ENCODE data around the gene FAM227B. TPM values are rescaled to one million over a fixed set of nuclear protein-coding genes. Genes with fewer than 3 reads are reported as not detected.

Gene FAM227B
- polyA plus RNA-seq, 1 donor (not counting 4 experiments of a cell fraction or from before 2014, with no cell fraction given) = 7.2 TPM

DNA sequence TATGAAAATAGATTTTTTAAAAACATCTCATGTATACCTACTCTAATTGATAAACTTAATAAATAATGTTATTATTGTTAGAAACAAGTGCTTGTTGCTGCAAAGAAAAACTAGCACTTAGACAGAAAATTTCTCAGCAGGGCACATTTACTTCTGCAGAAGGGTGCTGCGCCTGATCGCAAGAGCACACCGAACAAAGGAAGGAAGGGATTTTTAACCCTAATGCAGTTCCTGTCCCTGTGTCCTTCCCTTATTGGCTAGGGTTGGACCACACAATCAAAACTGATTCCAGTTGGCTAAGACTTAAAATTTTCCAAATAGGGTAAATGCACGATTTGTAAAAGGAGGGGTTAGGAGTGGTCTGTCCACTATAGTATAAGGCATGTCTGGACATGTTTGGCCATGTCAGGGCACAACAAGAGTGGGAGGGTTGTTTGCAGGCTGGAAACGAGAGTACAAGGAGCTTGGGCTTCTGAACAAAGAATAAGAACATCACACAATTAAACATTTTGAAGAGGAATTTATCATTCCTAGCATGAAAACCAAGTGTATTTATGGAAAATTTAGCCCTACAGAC, 4.9 kb upstream of the FAM227B start:
- H3K36me3 ChIP-seq (ENCODE audit: control insufficient read depth in 2 of 2, extremely low read depth in 1 of 2, insufficient read depth in 2 of 2, low read length in 2 of 2) = peaks cover 4 to 8% of the 10 kb centered on the region in 2 experiments

DNA sequence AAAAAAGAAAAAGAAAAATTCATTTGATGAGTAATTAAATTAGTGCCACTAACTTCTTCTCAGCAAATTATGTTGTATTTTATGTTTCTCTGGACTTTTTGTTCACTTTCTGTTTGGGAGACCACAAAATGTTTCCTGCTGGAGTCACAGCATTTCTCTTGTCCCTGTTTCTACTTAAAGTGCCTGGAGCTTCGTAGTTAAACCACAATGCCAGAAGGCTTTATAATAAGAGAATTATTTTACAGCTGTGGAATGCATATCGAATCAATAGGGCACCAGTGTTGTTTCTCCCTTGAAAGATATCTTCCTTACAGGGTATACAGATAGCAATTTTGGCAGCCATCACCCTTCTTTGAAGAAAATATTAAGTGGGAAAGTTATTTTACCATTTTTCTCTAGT, 3.4 kb upstream of the FAM227B start:
- H3K27me3 ChIP-seq (ENCODE audit: control insufficient read depth, extremely low read depth, insufficient read depth, low read length) = no peaks in the 10 kb centered on the region
- no peaks in the 10 kb centered on the region for H3K9me1 ChIP-seq (ENCODE audit: control insufficient read depth, extremely low read depth, insufficient read depth, low read length)
- no peak for TF ChIP-seq EZH2 (IDR thresholded peaks at IDR 0.05; ENCODE audit: low read length)
- TF ChIP-seq, protein P1, sequence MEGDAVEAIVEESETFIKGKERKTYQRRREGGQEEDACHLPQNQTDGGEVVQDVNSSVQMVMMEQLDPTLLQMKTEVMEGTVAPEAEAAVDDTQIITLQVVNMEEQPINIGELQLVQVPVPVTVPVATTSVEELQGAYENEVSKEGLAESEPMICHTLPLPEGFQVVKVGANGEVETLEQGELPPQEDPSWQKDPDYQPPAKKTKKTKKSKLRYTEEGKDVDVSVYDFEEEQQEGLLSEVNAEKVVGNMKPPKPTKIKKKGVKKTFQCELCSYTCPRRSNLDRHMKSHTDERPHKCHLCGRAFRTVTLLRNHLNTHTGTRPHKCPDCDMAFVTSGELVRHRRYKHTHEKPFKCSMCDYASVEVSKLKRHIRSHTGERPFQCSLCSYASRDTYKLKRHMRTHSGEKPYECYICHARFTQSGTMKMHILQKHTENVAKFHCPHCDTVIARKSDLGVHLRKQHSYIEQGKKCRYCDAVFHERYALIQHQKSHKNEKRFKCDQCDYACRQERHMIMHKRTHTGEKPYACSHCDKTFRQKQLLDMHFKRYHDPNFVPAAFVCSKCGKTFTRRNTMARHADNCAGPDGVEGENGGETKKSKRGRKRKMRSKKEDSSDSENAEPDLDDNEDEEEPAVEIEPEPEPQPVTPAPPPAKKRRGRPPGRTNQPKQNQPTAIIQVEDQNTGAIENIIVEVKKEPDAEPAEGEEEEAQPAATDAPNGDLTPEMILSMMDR (optimal IDR thresholded peaks at IDR 0.05 in 1 of 3, IDR thresholded peaks at IDR 0.05 in 1 of 3, conservative IDR thresholded peaks at IDR 0.05 in 1 of 3; ENCODE audit: extremely low read depth in 1 of 3, insufficient read depth in 2 of 3, low read length in 3 of 3) = no peak
- H3K36me3 ChIP-seq (ENCODE audit: control insufficient read depth in 2 of 2, extremely low read depth in 1 of 2, insufficient read depth in 2 of 2, low read length in 2 of 2) = peaks cover 4 to 8% of the 10 kb centered on the region in 2 experiments
- H3K9me3 ChIP-seq (ENCODE audit: control insufficient read depth, low read depth, low read length) = peaks cover 4% of the 10 kb centered on the region
- peaks cover 37% of the 10 kb centered on the region for H3K79me2 ChIP-seq (ENCODE audit: control insufficient read depth, insufficient read depth, low read length)
- no peak overlapping the region for H2AFZ ChIP-seq (ENCODE audit: control insufficient read depth, low read length)
- DNase-seq (ENCODE audit: low read depth, low spot score) (no peak), FAIRE-seq (no peak)
- dilution Hi-C loops (cut with MboI; ENCODE audit: extremely low pct_ligation_motif_present, low sequenced_read_pairs) = no loop called here
- H3K27ac ChIP-seq (ENCODE audit: control insufficient read depth, insufficient read depth, low read length) = no peak overlapping the region
- no peak overlapping the region for H3K4me3 ChIP-seq (ENCODE audit: control insufficient read depth in 2 of 3, extremely low read depth in 1 of 3, insufficient read depth in 2 of 3, low read depth in 1 of 3, low read length in 3 of 3)
- H3K9ac ChIP-seq (ENCODE audit: control insufficient read depth, extremely low read depth, insufficient read depth, low read length) = no peak overlapping the region
- H3K4me1 ChIP-seq (ENCODE audit: control insufficient read depth, extremely low read depth, insufficient read depth, low read length) = peaks cover 26% of the 10 kb centered on the region
- H4K20me1 ChIP-seq (ENCODE audit: control insufficient read depth, extremely low read depth, insufficient read depth, low read length) = no peaks in the 10 kb centered on the region
- H3K4me2 ChIP-seq (ENCODE audit: control insufficient read depth, extremely low read depth, insufficient read depth, low read depth, low read length) = no peak overlapping the region

More for the DNA sequence above, 4.9 kb upstream of the FAM227B start:
- DNase-seq (ENCODE audit: low read depth, low spot score) (no peak), FAIRE-seq (no peak)
- H3K9me3 ChIP-seq (ENCODE audit: control insufficient read depth, low read depth, low read length) = peaks cover 4% of the 10 kb centered on the region
- H3K9ac ChIP-seq (ENCODE audit: control insufficient read depth, extremely low read depth, insufficient read depth, low read length) = no peak overlapping the region
- TF ChIP-seq, protein P1 (optimal IDR thresholded peaks at IDR 0.05 in 1 of 3, IDR thresholded peaks at IDR 0.05 in 1 of 3, conservative IDR thresholded peaks at IDR 0.05 in 1 of 3; ENCODE audit: extremely low read depth in 1 of 3, insufficient read depth in 2 of 3, low read length in 3 of 3) = no peak
- no peak for TF ChIP-seq EZH2 (IDR thresholded peaks at IDR 0.05; ENCODE audit: low read length)
- H3K9me1 ChIP-seq (ENCODE audit: control insufficient read depth, extremely low read depth, insufficient read depth, low read length) = no peaks in the 10 kb centered on the region
- no peak overlapping the region for H2AFZ ChIP-seq (ENCODE audit: control insufficient read depth, low read length)
- dilution Hi-C loops (cut with MboI; ENCODE audit: extremely low pct_ligation_motif_present, low sequenced_read_pairs) = no loop called here
- peaks cover 40% of the 10 kb centered on the region for H3K79me2 ChIP-seq (ENCODE audit: control insufficient read depth, insufficient read depth, low read length)
- no peak overlapping the region for H3K4me2 ChIP-seq (ENCODE audit: control insufficient read depth, extremely low read depth, insufficient read depth, low read depth, low read length)
- peaks cover 22% of the 10 kb centered on the region for H3K4me1 ChIP-seq (ENCODE audit: control insufficient read depth, extremely low read depth, insufficient read depth, low read length)
- H3K27me3 ChIP-seq (ENCODE audit: control insufficient read depth, extremely low read depth, insufficient read depth, low read length) = no peaks in the 10 kb centered on the region
- no peaks in the 10 kb centered on the region for H4K20me1 ChIP-seq (ENCODE audit: control insufficient read depth, extremely low read depth, insufficient read depth, low read length)
- no peak overlapping the region for H3K27ac ChIP-seq (ENCODE audit: control insufficient read depth, insufficient read depth, low read length)
- H3K4me3 ChIP-seq (ENCODE audit: control insufficient read depth in 2 of 3, extremely low read depth in 1 of 3, insufficient read depth in 2 of 3, low read depth in 1 of 3, low read length in 3 of 3) = no peak overlapping the region
